ENCODE measurements around the gene CCNK.

The CCNK gene

GRCh38 chr14:99561864-99562263 lies 80.7 kb downstream of the CCNK start:
- Histone ChIP-seq H3K36me3 (replicated peaks; ENCODE audit: low read depth, low read length) (no peaks in the 10 kb centered on the region), H3K4me3 (ENCODE audit: low read length) (no peak overlapping the region), H3K9me3 (ENCODE audit: insufficient read depth, low read length) (no peaks in the 10 kb centered on the region), H4K20me1 (ENCODE audit: insufficient read depth, low read length) (no peaks in the 10 kb centered on the region), H3K9ac (ENCODE audit: low read length) (no peak overlapping the region), H3K79me2 (ENCODE audit: low read length) (no peaks in the 10 kb centered on the region), H3K27ac (ENCODE audit: low read length) (no peak overlapping the region), H3K4me2 (ENCODE audit: low read length) (no peak overlapping the region), H3K27me3 (ENCODE audit: low read depth, low read length) (no peaks in the 10 kb centered on the region), H3K4me1 (ENCODE audit: low read length) (no peaks in the 10 kb centered on the region), H2AFZ (ENCODE audit: low read depth, low read length) (no peak overlapping the region)
- TF ChIP-seq CTCF (IDR thresholded peaks at IDR 0.05; ENCODE audit: low read depth, low read length) (no peak), EZH2phosphoT487 (IDR thresholded peaks at IDR 0.05; ENCODE audit: low read depth) (no peak)

Measured in OCI-LY3 (cell line).